SU-DHL-6 (cell line): ENCODE data around the gene PMP22.
"Not testable (repeated sequence)": the region's sequence is repeated elsewhere in the genome, so short reads cannot be mapped to it uniquely, and the experiment has no call there.

Experiments used
- H2AFZ ChIP-seq: fragments of 200-600 bp; sonication (generic); 2 replicates; pipeline ENCODE4 v1.6.1; 2014; ENCODE audit warnings: low read depth, mild to moderate bottlenecking, moderate library complexity, mixed read lengths, antibody characterized with exemption, low read length; ENCODE audit not compliant: severe bottlenecking
- H3F3A ChIP-seq: fragments of 200-600 bp; shearing (Covaris generic); 2 replicates; pipeline ENCODE4 v1.6.0; 2016; ENCODE audit warnings: antibody characterized with exemption, mild to moderate bottlenecking; ENCODE audit not compliant: insufficient read depth
- H3K27ac ChIP-seq: fragments of 200-600 bp; sonication (generic); 2 replicates; pipeline ENCODE4 v1.5.1; 2016; ENCODE audit warnings: low read depth, mild to moderate bottlenecking, low read length, moderate library complexity, mixed read lengths
- H3K27me3 ChIP-seq: fragments of 200-600 bp; sonication (generic), shearing (Covaris generic); 2 replicates; pipeline ENCODE4 v1.6.0; 2014; ENCODE audit warnings: mild to moderate bottlenecking, low read length
- H3K36me3 ChIP-seq: fragments of 200-600 bp; sonication (generic); 2 replicates; pipeline ENCODE4 v1.6.1; 2014; ENCODE audit warnings: mild to moderate bottlenecking, low read length, mixed read lengths
- H3K4me2 ChIP-seq: fragments of 300-600, 200-600 bp; shearing (Covaris generic), sonication (generic); 2 replicates; pipeline ENCODE4 v1.6.0; 2014; ENCODE audit warnings: low read length, low read depth, mild to moderate bottlenecking; ENCODE audit not compliant: poor library complexity, severe bottlenecking
- H3K4me3 ChIP-seq: fragments of 200-600 bp; sonication (generic); 2 replicates; pipeline ENCODE4 v1.5.1; 2014; ENCODE audit warnings: antibody characterized with exemption, low read length, mild to moderate bottlenecking, mixed read lengths; ENCODE audit not compliant: insufficient read depth, poor library complexity, severe bottlenecking
- H3K79me2 ChIP-seq: fragments of 200-600 bp; sonication (generic); 2 replicates; pipeline ENCODE4 v1.6.1; 2014; ENCODE audit warnings: mild to moderate bottlenecking, low read length, moderate library complexity; ENCODE audit not compliant: insufficient read depth
- H3K9ac ChIP-seq: fragments of 200-600 bp; sonication (generic); 2 replicates; pipeline ENCODE4 v1.7.0; 2014; ENCODE audit warnings: mild to moderate bottlenecking, low read length
- H3K9me2 ChIP-seq: fragments of 200-600 bp; sonication (generic); replicated peaks from 2 replicates; pipeline ENCODE4 v1.6.1; 2014; ENCODE audit warnings: low read length; ENCODE audit not compliant: insufficient read depth
- H3K9me3 ChIP-seq: fragments of 200-600 bp; sonication (generic); 2 replicates; pipeline ENCODE4 v1.6.1; 2014; ENCODE audit warnings: low read length, mixed read lengths; ENCODE audit not compliant: insufficient read depth
- H4K20me1 ChIP-seq: fragments of 200-600 bp; sonication (generic); 2 replicates; pipeline ENCODE4 v1.6.1; 2014; ENCODE audit warnings: low read depth, mild to moderate bottlenecking, antibody characterized with exemption, low read length, moderate library complexity, mixed read lengths
- CTCF ChIP-seq: fragments of 200-600 bp; sonication (generic); IDR thresholded peaks from one replicate; pipeline ENCODE4 v1.5.1; 2017; ENCODE audit warnings: antibody characterized with exemption, mild to moderate bottlenecking, low read length, moderate library complexity; ENCODE audit not compliant: insufficient read depth, poor library complexity, severe bottlenecking
- EZH2phosphoT487 ChIP-seq: fragments of 200-600 bp; sonication (generic), shearing (Covaris generic); conservative IDR thresholded peaks from 2 replicates; pipeline ENCODE4 v1.6.1; 2018; ENCODE audit warnings: mild to moderate bottlenecking, antibody characterized with exemption, low read length, moderate library complexity, mixed read lengths

Gene PMP22

GRCh38 chr17:15231851-15232516 is 33.1 kb downstream of the PMP22 start:
- H3K4me3 ChIP-seq = no peak overlapping the region
- H3K27ac ChIP-seq = no peak overlapping the region
- no peaks in the 10 kb centered on the region for H4K20me1 ChIP-seq
- no peaks in the 10 kb centered on the region for H3F3A ChIP-seq
- no peak overlapping the region for H2AFZ ChIP-seq
- no peak overlapping the region for H3K9ac ChIP-seq
- no peak for TF ChIP-seq EZH2phosphoT487
- TF ChIP-seq CTCF = no peak
- H3K4me2 ChIP-seq = no peak overlapping the region
- H3K27me3 ChIP-seq = no peaks in the 10 kb centered on the region
- no peaks in the 10 kb centered on the region for H3K9me2 ChIP-seq
- H3K36me3 ChIP-seq = no peaks in the 10 kb centered on the region
- no peaks in the 10 kb centered on the region for H3K9me3 ChIP-seq
- no peaks in the 10 kb centered on the region for H3K79me2 ChIP-seq

- Histone ChIP-seq H3K4me3 (no peak overlapping the region), H3K36me3 (no peaks in the 10 kb centered on the region), H3K79me2 (no peaks in the 10 kb centered on the region), H3K27ac (no peak overlapping the region), H2AFZ (no peak overlapping the region), H4K20me1 (no peaks in the 10 kb centered on the region), H3F3A (no peaks in the 10 kb centered on the region), H3K9ac (no peak overlapping the region), H3K4me2 (no peak overlapping the region), H3K9me2 (no peaks in the 10 kb centered on the region), H3K9me3 (no peaks in the 10 kb centered on the region), H3K27me3 (no peaks in the 10 kb centered on the region)
- TF ChIP-seq CTCF (no peak), EZH2phosphoT487 (no peak)
Measured at GRCh38 chr17:15230866-15231265, 34.3 kb downstream of the PMP22 start.

- not testable (repeated sequence) for H3K27ac ChIP-seq, H2AFZ ChIP-seq, H3K9me3 ChIP-seq, H3K4me2 ChIP-seq, H3K36me3 ChIP-seq, H3K27me3 ChIP-seq, H3K4me3 ChIP-seq, H4K20me1 ChIP-seq, H3K9me2 ChIP-seq, H3K79me2 ChIP-seq, H3F3A ChIP-seq, H3K9ac ChIP-seq
Measured at GRCh38 chr17:15221827-15222226, 43.3 kb downstream of the PMP22 start.

- no peaks in the 10 kb centered on the region for H3K27me3 ChIP-seq
- TF ChIP-seq CTCF (no peak), EZH2phosphoT487 (no peak)
- H3F3A ChIP-seq = no peaks in the 10 kb centered on the region
Measured at GRCh38 chr17:15220785-15221184, 44.3 kb downstream of the PMP22 start.

More at GRCh38 chr17:15220785-15221184, 44.3 kb downstream of the PMP22 start:
- no peaks in the 10 kb centered on the region for H3K9me2 ChIP-seq
- no peak overlapping the region for H3K4me3 ChIP-seq
- no peaks in the 10 kb centered on the region for H3K79me2 ChIP-seq
- no peak overlapping the region for H3K9ac ChIP-seq
- H3K27ac ChIP-seq = no peak overlapping the region
- H3K36me3 ChIP-seq = no peaks in the 10 kb centered on the region
- no peaks in the 10 kb centered on the region for H4K20me1 ChIP-seq
- no peaks in the 10 kb centered on the region for H3K9me3 ChIP-seq
- H3K4me2 ChIP-seq = no peak overlapping the region
- H2AFZ ChIP-seq = no peak overlapping the region
